ENCODE results near the gene MMP26. TPM values are rescaled to one million over a fixed set of nuclear protein-coding genes. Genes with fewer than 3 reads are reported as not detected.

MMP26 gene
- total RNA-seq, 1 donor from 2014 or later: not detected

GRCh38 chr11:4684631-4685285 lies 19.8 kb upstream of the MMP26 start:
- DNase-seq (ENCODE audit: low read depth): no peak
- TF ChIP-seq, protein P1, sequence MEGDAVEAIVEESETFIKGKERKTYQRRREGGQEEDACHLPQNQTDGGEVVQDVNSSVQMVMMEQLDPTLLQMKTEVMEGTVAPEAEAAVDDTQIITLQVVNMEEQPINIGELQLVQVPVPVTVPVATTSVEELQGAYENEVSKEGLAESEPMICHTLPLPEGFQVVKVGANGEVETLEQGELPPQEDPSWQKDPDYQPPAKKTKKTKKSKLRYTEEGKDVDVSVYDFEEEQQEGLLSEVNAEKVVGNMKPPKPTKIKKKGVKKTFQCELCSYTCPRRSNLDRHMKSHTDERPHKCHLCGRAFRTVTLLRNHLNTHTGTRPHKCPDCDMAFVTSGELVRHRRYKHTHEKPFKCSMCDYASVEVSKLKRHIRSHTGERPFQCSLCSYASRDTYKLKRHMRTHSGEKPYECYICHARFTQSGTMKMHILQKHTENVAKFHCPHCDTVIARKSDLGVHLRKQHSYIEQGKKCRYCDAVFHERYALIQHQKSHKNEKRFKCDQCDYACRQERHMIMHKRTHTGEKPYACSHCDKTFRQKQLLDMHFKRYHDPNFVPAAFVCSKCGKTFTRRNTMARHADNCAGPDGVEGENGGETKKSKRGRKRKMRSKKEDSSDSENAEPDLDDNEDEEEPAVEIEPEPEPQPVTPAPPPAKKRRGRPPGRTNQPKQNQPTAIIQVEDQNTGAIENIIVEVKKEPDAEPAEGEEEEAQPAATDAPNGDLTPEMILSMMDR (conservative IDR thresholded peaks at IDR 0.05; ENCODE audit: low read depth, low read length): no peak
- H3K4me3 ChIP-seq (ENCODE audit: low read depth, low read length): no peak overlapping the region

DNA sequence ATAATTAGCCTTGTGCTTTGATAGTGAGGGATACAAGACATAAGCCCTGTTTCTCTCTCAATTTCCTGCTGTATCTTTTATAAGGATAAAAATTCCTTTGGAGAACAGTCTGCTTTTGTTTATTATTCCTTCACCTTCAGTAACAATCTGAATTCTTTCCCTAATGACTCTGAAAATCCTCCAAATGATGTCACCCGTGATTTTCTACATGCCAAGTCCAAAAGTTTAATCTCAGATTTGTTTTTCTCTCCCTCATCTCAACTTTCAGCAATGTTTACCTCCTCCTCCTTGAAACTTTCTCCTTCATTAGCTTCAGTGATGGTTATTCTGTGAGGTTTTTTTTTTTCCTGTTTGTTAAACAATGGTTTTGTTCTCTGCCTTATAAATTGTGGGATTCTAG lies 9.1 kb upstream of the MMP26 start:
- TF ChIP-seq, protein P1 (conservative IDR thresholded peaks at IDR 0.05; ENCODE audit: low read depth, low read length): no peak
- no peak overlapping the region for H3K4me3 ChIP-seq (ENCODE audit: low read depth, low read length)
- DNase-seq (ENCODE audit: low read depth): no peak

DNA sequence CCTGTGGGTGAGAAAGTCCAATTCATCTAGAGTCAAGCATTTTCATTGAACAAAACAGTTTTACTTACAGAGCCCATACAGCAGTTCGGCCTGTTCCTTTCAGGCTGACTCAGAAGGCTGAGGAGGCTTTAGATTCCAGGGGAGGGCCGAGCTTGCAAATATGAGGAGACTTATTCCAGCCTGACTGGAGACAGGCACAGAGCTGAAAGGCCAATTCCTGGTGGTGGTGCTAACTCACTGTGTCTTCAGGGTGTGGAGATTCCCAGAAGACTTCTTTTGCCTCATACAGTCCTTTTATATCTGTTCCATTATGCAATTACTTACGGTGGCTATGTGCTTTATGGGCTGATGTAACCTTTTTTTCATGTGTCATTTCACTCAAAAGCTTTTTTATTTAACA lies 7.0 kb upstream of the MMP26 start, which contains the start of gene OR51E2:
Gene OR51E2, minus strand, starts transcription at position 269 of the 400 bp plus-strand sequence. CDS start 15,142 bp downstream, outside the sequence.
- DNase-seq (ENCODE audit: low read depth): no peak
- no peak within 1 kb of the TSS for H3K4me3 ChIP-seq (ENCODE audit: low read depth, low read length)
- TF ChIP-seq, protein P1 (conservative IDR thresholded peaks at IDR 0.05; ENCODE audit: low read depth, low read length): no peak

DNA sequence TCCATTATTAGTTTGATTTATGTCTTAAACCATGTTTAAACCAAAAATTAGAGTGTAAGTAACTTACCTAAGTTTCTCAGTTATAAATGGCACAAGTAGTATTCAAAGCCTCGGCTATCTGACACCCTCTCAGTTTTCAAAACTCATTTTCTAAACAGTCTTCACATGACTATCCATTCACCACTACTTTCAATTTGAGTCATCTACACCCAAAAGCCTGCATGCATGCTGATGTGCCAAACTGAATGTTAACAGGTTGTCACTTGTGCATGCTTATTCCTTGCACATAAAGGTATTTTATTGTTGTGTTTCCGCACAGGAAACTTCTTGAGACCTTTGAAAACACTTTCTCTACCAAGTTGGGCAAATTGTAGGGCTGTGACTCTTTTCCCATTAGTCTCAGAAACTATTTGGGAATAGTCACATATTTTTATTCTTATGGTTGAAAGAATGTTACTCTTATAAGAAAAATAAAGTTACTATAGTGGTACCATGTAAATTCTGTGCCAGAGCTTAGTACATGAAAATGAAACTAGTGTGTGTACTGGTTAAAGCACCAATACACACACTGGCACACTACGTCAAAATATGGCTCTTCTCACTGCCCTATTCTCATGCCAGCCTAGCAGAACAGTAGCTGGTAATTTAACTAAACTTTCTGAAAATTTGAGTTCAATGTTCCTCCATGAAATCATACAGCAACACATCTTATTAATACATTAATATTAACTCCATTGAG lies 4.7 kb upstream of the MMP26 start:
- no peak overlapping the region for H3K4me3 ChIP-seq (ENCODE audit: low read depth, low read length)
- no peak for DNase-seq (ENCODE audit: low read depth)
- TF ChIP-seq, protein P1 (conservative IDR thresholded peaks at IDR 0.05; ENCODE audit: low read depth, low read length): no peak

DNA sequence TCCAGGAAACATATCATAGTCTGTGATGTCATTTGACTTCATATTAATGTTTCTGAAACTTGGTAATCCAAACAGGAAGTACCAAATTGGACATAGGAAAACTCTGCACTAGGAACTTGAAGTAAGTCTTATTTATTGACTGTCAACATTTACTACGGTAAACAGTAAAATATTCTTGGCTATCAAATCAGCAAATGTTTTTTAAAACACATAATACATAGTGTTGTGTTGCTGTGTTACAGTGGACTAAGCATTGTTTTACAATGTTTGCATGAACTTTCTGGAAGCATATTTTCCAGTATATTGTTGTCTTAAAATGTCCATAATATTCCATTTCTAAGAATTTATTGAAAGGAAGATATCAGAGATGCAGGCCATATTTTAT lies 4.2 kb upstream of the MMP26 start:
- DNase-seq (ENCODE audit: low read depth): no peak
- H3K4me3 ChIP-seq (ENCODE audit: low read depth, low read length): no peak overlapping the region
- TF ChIP-seq, protein P1 (conservative IDR thresholded peaks at IDR 0.05; ENCODE audit: low read depth, low read length): no peak

DNA sequence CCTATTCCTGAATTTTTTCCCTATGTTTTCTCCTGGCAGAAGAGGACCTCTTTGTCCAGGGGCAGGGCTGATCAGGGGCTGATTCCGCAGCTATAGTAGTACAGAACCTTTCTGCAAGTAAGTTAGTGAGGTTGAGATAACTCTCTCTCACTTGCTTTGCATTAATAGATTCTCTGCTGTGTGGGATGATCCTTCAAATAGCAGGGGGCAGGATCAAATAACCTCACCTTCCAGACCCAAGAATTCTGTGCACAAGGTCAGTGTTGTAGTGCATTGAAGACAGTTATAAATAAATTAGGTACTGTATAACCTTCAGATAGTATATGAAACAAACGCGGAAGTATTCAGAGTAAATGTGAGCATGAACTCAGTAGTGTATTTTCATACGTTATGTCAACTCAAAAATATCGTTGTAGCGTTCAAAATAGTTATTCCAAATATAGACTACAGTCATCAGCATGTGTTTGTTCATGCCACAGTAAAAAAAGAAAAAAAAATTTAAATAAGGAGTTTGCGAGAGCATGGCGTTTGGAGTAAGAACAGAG lies 278 bp downstream of the MMP26 start:
- no peak overlapping the region for H3K4me3 ChIP-seq (ENCODE audit: low read depth, low read length)
- TF ChIP-seq, protein P1 (conservative IDR thresholded peaks at IDR 0.05; ENCODE audit: low read depth, low read length): no peak
- DNase-seq (ENCODE audit: low read depth): no peak

Data from epithelial cell of proximal tubule (primary cell).